Cardiac fibroblast (primary cell): ENCODE measurements around the gene ELAVL2.

Experiments
- DNase-seq, 2 donors: peaks; one replicate each; pipeline versions ENCODE4 v3.0.0 to v3.0.0-alpha.2; 2010; ENCODE audit warnings: low read depth in 2 of 2
- H3K4me3 ChIP-seq, 2 donors: replicated peaks in 1 of 2; 1 replicate in 1 of 2; 2 replicates in 1 of 2; pipeline ENCODE4 v1.5.1; 2011; ENCODE audit warnings: low read depth in 2 of 2, low read length in 2 of 2, mild to moderate bottlenecking in 2 of 2, moderate library complexity in 1 of 2
- CTCF ChIP-seq: IDR thresholded peaks from one replicate; pipeline ENCODE4 v1.5.1; 2011; ENCODE audit warnings: low read depth, mild to moderate bottlenecking, low read length, inconsistent platforms

The ELAVL2 gene

GRCh38 chr9:23821375-23822181 is 4.5 kb downstream of the ELAVL2 start:
- H3K4me3 ChIP-seq: no peak overlapping the region

GRCh38 chr9:23820451-23821374 is 5.3 kb downstream of the ELAVL2 start:
- TF ChIP-seq CTCF: no peak
- H3K4me3 ChIP-seq: no peak overlapping the region
- DNase-seq: no peak

More at GRCh38 chr9:23821375-23822181, 4.5 kb downstream of the ELAVL2 start:
- TF ChIP-seq CTCF: no peak
- DNase-seq: no peak

GRCh38 chr9:23819403-23819802 is 6.6 kb downstream of the ELAVL2 start:
- DNase-seq: no peak
- H3K4me3 ChIP-seq: no peak overlapping the region
- no peak for TF ChIP-seq CTCF

- TF ChIP-seq CTCF: no peak
- DNase-seq: no peak
- H3K4me3 ChIP-seq: no peak overlapping the region
Measured at GRCh38 chr9:23814243-23814642, 11.8 kb downstream of the ELAVL2 start.

GRCh38 chr9:23812673-23813072 is 13.4 kb downstream of the ELAVL2 start:
- no peak overlapping the region for H3K4me3 ChIP-seq
- DNase-seq: no peak
- no peak for TF ChIP-seq CTCF

GRCh38 chr9:23811633-23812032 is 14.4 kb downstream of the ELAVL2 start:
- TF ChIP-seq CTCF: no peak
- DNase-seq: no peak
- no peak overlapping the region for H3K4me3 ChIP-seq
